H1 (cell line): ENCODE data around the gene COA3. TPM values are rescaled to one million over a fixed set of nuclear protein-coding genes. Genes with fewer than 3 reads are reported as not detected.

Source experiments
- CTCF ChIA-PET: fragments of 300-600 bp; sonication (Branson Sonifier 250); formaldehyde crosslinking; loops from one replicate; lab custom pipeline; 2021; ENCODE audit not compliant: partially characterized antibody; lab: Charles Lee
- POLR2A ChIA-PET: fragments of 300-600 bp; sonication (Branson Sonifier 250); formaldehyde crosslinking; loops from one replicate; lab custom pipeline; 2021; ENCODE audit warnings: inconsistent platforms; ENCODE audit not compliant: partially characterized antibody; lab: Charles Lee
- DNase-seq, 2 experiments: peaks; one replicate each; pipeline versions ENCODE4 v3.0.0 to v3.0.0-alpha.2; 2010 to 2022; ENCODE audit warnings: low spot score in 2 of 2, low read depth in 1 of 2, mixed read lengths in 1 of 2
- FAIRE-seq: peaks from 2 replicates; lab custom pipeline; 2011; peaks lifted over from hg19 to GRCh38; lab: Jason Lieb, UNC
- H2AFZ ChIP-seq: 2 replicates; pipeline ENCODE4 v1.8.1; 2012; ENCODE audit warnings: low read length, inconsistent platforms
- H2AK5ac ChIP-seq: 2 replicates; pipeline ENCODE4 v1.6.1; 2013; ENCODE audit warnings: low read depth, low read length
- H2BK120ac ChIP-seq: replicated peaks from 2 replicates; pipeline ENCODE3; 2013; ENCODE audit warnings: low read depth, low read length, inconsistent platforms
- H2BK12ac ChIP-seq: 2 replicates; pipeline ENCODE4 v1.6.1; 2013; ENCODE audit warnings: low read depth, low read length
- H2BK15ac ChIP-seq: 2 replicates; pipeline ENCODE4 v1.6.1; 2013; ENCODE audit warnings: low read length
- H2BK20ac ChIP-seq: 2 replicates; pipeline ENCODE4 v1.6.1; 2013; ENCODE audit warnings: low read length
- H2BK5ac ChIP-seq: 2 replicates; pipeline ENCODE4 v1.6.1; 2013; ENCODE audit warnings: low read depth, low read length
- H3K14ac ChIP-seq: 2 replicates; pipeline ENCODE4 v1.6.1; 2013; ENCODE audit warnings: inconsistent platforms; ENCODE audit not compliant: insufficient read length
- H3K18ac ChIP-seq: 2 replicates; pipeline ENCODE4 v1.6.1; 2013; ENCODE audit warnings: low read length; ENCODE audit errors: extremely low read depth
- H3K23ac ChIP-seq: 2 replicates; pipeline ENCODE4 v1.6.1; 2013; ENCODE audit warnings: inconsistent platforms; ENCODE audit not compliant: insufficient read length
- H3K23me2 ChIP-seq: 2 replicates; pipeline ENCODE4 v1.6.1; 2013; ENCODE audit warnings: low read depth, low read length
- H3K27ac ChIP-seq: 2 replicates; pipeline ENCODE4 v1.6.1; 2011; ENCODE audit warnings: low read depth, low read length, inconsistent platforms
- H3K27me3 ChIP-seq, 4 experiments: replicated peaks in 1 of 4; 1 replicate in 1 of 4; 2 replicates in 3 of 4; pipeline versions ENCODE4 v1.6.1 to v1.8.1; 2011 to 2013; ENCODE audit warnings: low read length in 3 of 4, mild to moderate bottlenecking in 3 of 4, inconsistent platforms in 2 of 4, mixed read lengths in 2 of 4, moderate library complexity in 1 of 4; ENCODE audit not compliant: control insufficient read depth in 3 of 4, insufficient read depth in 3 of 4; ENCODE audit errors: extremely low read depth in 1 of 4
- H3K36me3 ChIP-seq, 4 experiments: 2 replicates each; pipeline versions ENCODE4 v1.6.1 to v1.8.1; 2011 to 2013; ENCODE audit warnings: mild to moderate bottlenecking in 4 of 4, low read length in 3 of 4, moderate library complexity in 2 of 4, control low read depth in 1 of 4, inconsistent platforms in 1 of 4; ENCODE audit not compliant: insufficient read depth in 4 of 4, control insufficient read depth in 2 of 4
- H3K4ac ChIP-seq: replicated peaks from 2 replicates; pipeline ENCODE3; 2013; ENCODE audit warnings: low read length, low read depth, mixed read lengths, inconsistent platforms; ENCODE audit not compliant: insufficient read length
- H3K4me1 ChIP-seq, 4 experiments: replicated peaks in 1 of 4; 1 replicate in 1 of 4; 2 replicates in 3 of 4; pipeline versions ENCODE4 v1.6.1 to v1.8.1; 2011 to 2013; ENCODE audit warnings: low read length in 3 of 4, inconsistent platforms in 2 of 4, mixed read lengths in 1 of 4; ENCODE audit not compliant: insufficient read depth in 4 of 4, control insufficient read depth in 3 of 4
- H3K4me2 ChIP-seq, 2 experiments: 2 replicates each; pipeline versions ENCODE4 v1.6.1 to v1.8.1; 2011 to 2013; ENCODE audit warnings: low read depth in 2 of 2, low read length in 2 of 2, control low read depth in 1 of 2, inconsistent platforms in 1 of 2, mild to moderate bottlenecking in 1 of 2; ENCODE audit not compliant: insufficient read depth in 1 of 2
- H3K4me3 ChIP-seq, 4 experiments: fragments of 200-600, 300-600 bp in 1 of 4; sonication (generic), shearing (Covaris generic), sonication (Bioruptor Twin) in 1 of 4; 2 replicates each; pipeline versions ENCODE4 v1.5.1 to v1.8.1; 2011 to 2016; ENCODE audit warnings: low read length in 4 of 4, low read depth in 3 of 4, control low read depth in 2 of 4, inconsistent platforms in 2 of 4, mild to moderate bottlenecking in 2 of 4, mixed read lengths in 1 of 4, moderate library complexity in 1 of 4; ENCODE audit not compliant: insufficient read depth in 2 of 4; ENCODE audit errors: extremely low read depth in 1 of 4
- H3K56ac ChIP-seq: replicated peaks from 2 replicates; pipeline ENCODE3; 2013; ENCODE audit warnings: low read depth, mild to moderate bottlenecking, mixed read lengths, low read length, inconsistent platforms; ENCODE audit not compliant: insufficient read length
- H3K79me1 ChIP-seq: 2 replicates; pipeline ENCODE4 v1.6.1; 2013; ENCODE audit warnings: low read depth, low read length, control low read depth
- H3K79me2 ChIP-seq, 2 experiments: 2 replicates each; pipeline versions ENCODE4 v1.6.1 to v1.8.1; 2012 to 2013; ENCODE audit warnings: low read length in 2 of 2, mild to moderate bottlenecking in 2 of 2, inconsistent platforms in 1 of 2; ENCODE audit not compliant: insufficient read depth in 2 of 2, control insufficient read depth in 1 of 2
- H3K9ac ChIP-seq, 4 experiments: replicated peaks in 1 of 4; 1 replicate in 1 of 4; 2 replicates in 3 of 4; pipeline versions ENCODE4 v1.6.1 to v1.8.1; 2011 to 2013; ENCODE audit warnings: low read depth in 3 of 4, low read length in 3 of 4, control low read depth in 2 of 4, mild to moderate bottlenecking in 2 of 4, moderate library complexity in 2 of 4, inconsistent platforms in 1 of 4; ENCODE audit errors: extremely low read depth in 1 of 4
- H3K9me3 ChIP-seq, 2 experiments: 2 replicates each; pipeline versions ENCODE4 v1.6.1 to v1.8.1; 2012 to 2013; ENCODE audit warnings: mild to moderate bottlenecking in 2 of 2, moderate library complexity in 2 of 2, control low read depth in 1 of 2, inconsistent platforms in 1 of 2, low read depth in 1 of 2, low read length in 1 of 2, mixed read lengths in 1 of 2; ENCODE audit not compliant: insufficient read depth in 2 of 2
- H4K20me1 ChIP-seq, 2 experiments: replicated peaks in 1 of 2; 2 replicates each; pipeline versions ENCODE3 to v1.8.1; 2011 to 2013; ENCODE audit warnings: inconsistent platforms in 2 of 2, low read length in 2 of 2, mild to moderate bottlenecking in 1 of 2; ENCODE audit not compliant: insufficient read depth in 2 of 2, control insufficient read depth in 1 of 2
- H4K5ac ChIP-seq: 2 replicates; pipeline ENCODE4 v1.6.1; 2013; ENCODE audit warnings: low read length, low read depth, mixed read lengths, inconsistent platforms; ENCODE audit not compliant: insufficient read length
- H4K8ac ChIP-seq: 2 replicates; pipeline ENCODE4 v1.8.0; 2013; ENCODE audit warnings: mild to moderate bottlenecking, moderate library complexity, low read length, inconsistent platforms; ENCODE audit not compliant: insufficient read depth; ENCODE audit errors: extremely low read depth
- H4K91ac ChIP-seq: replicated peaks from 2 replicates; pipeline ENCODE3; 2013; ENCODE audit warnings: low read length, mixed read lengths, inconsistent platforms; ENCODE audit not compliant: insufficient read length
- BRCA1 ChIP-seq: IDR thresholded peaks from 2 replicates; pipeline ENCODE4 v1.6.1; 2012; ENCODE audit warnings: low read depth, low read length, improper control_type of control experiment
- FOSL1 ChIP-seq: IDR thresholded peaks from 2 replicates; pipeline ENCODE4 v1.6.1; 2011; ENCODE audit warnings: mild to moderate bottlenecking, low read depth, low read length, moderate library complexity; ENCODE audit not compliant: insufficient read depth
- MAFK ChIP-seq: IDR thresholded peaks from 2 replicates; pipeline ENCODE4 v1.6.1; 2012; ENCODE audit warnings: low read depth, mild to moderate bottlenecking, improper control_type of control experiment, low read length
- NANOG ChIP-seq: IDR thresholded peaks from 2 replicates; pipeline ENCODE4 v1.6.1; 2011; ENCODE audit warnings: low read length, low read depth, mild to moderate bottlenecking, inconsistent platforms; ENCODE audit not compliant: insufficient read depth, poor library complexity, severe bottlenecking
- POU5F1 ChIP-seq: IDR thresholded peaks from 2 replicates; pipeline ENCODE4 v1.6.1; 2011; ENCODE audit warnings: low read depth, mild to moderate bottlenecking, low read length, moderate library complexity
- RBBP5 ChIP-seq: IDR thresholded peaks from 2 replicates; pipeline ENCODE4 v1.7.1; 2012; ENCODE audit warnings: low read depth, mild to moderate bottlenecking, inconsistent platforms, low read length, moderate library complexity, borderline replicate concordance
- SIRT6 ChIP-seq: IDR thresholded peaks from one replicate; pipeline ENCODE4 v1.7.1; 2012; ENCODE audit warnings: low read length, inconsistent platforms
- SUZ12 ChIP-seq: fragments of 200-600 bp; sonication (generic); IDR thresholded peaks from 2 replicates; pipeline ENCODE4 v1.6.1; 2012; ENCODE audit warnings: mild to moderate bottlenecking, inconsistent platforms, low read length, moderate library complexity, mixed read lengths
- TBP ChIP-seq: IDR thresholded peaks from 2 replicates; pipeline ENCODE4 v1.6.1; 2011; ENCODE audit warnings: low read depth, low read length, improper control_type of control experiment
- ZNF274 ChIP-seq: IDR thresholded peaks from 2 replicates; pipeline ENCODE4 v1.7.0; 2012; ENCODE audit warnings: low read length, borderline replicate concordance; ENCODE audit errors: extremely low read depth
- WGBS, 2 experiments: shearing (Covaris generic) in 1 of 2; methylation state at CpG; one replicate each; pipeline versions ENCODE4 v1.1.6 to v1.1.7; 2013 to 2015; ENCODE audit warnings: low lambda C conversion rate in 2 of 2, mixed read lengths in 2 of 2, inconsistent platforms in 1 of 2, low coverage in 1 of 2, missing lambda C conversion rate in 1 of 2; ENCODE audit not compliant: insufficient replicate concordance in 2 of 2, insufficient coverage in 1 of 2, insufficient read length in 1 of 2; ENCODE audit errors: extremely low coverage in 1 of 2, missing lambda C conversion rate in 1 of 2; 5-methylcytosine and 5-hydroxymethylcytosine counted together
- polyA plus RNA-seq, 7 experiments: library from polyadenylated mRNA; depleted of rRNA in 3 of 7; stranded (reverse) in 5 of 7; unstranded in 2 of 7; fragments of >200 nt in 5 of 7; fragments of 200-250 nt in 2 of 7; gene quantifications; 1 replicate in 5 of 7; 2 replicates in 1 of 7; 4 replicates in 1 of 7; pipeline versions ENCODE4 v1.2.1 to v1.2.3, GENCODE V29; 2011 to 2013; ENCODE audit warnings: missing spikeins in 2 of 7, mixed read lengths in 2 of 7
- total RNA-seq: library from RNA; stranded (reverse); fragmentation: NEBNext Ultra II Directional; extraction: Animal tissue kit (Norgen Biotek cat#: 25700); gene quantifications from 2 replicates; pipeline ENCODE4 v1.2.1, GENCODE V29; 2021

The COA3 gene
- total and polyA plus RNA-seq, 2 of the 8 experiments (the other 6 are each of a cell fraction or from before 2014, with no cell fraction given) = 68.4 to 143 TPM

GRCh38 chr17:42817866-42818265, 19.4 kb upstream of the COA3 start:
- Histone ChIP-seq H2BK120ac (no peak overlapping the region), H3K18ac (no peak overlapping the region), H4K20me1 (no peaks in the 10 kb centered on the region), H3K4ac (no peak overlapping the region), H3K79me2 (peaks cover 0 to 2% of the 10 kb centered on the region in 2 experiments; a peak in 1 of 4 replicates), H2BK20ac (no peak overlapping the region), H3K56ac (no peak overlapping the region), H4K8ac (no peak overlapping the region; the same call in 1 of the 2 replicates), H3K36me3 (peaks cover 18 to 60% (median 47%) of the 10 kb centered on the region in 4 experiments), H3K23ac (no peak overlapping the region), H3K9ac (no peak overlapping the region), H2AFZ (no peak overlapping the region), H3K9me3 (no peaks in the 10 kb centered on the region), H3K4me3 (no peak overlapping the region), H3K27me3 (no peaks in the 10 kb centered on the region), H3K4me2 (no peak overlapping the region), H2AK5ac (no peak overlapping the region), H2BK5ac (no peak overlapping the region), H3K79me1 (peaks cover 1% of the 10 kb centered on the region; the same call in 1 of the 2 replicates), H3K4me1 (no peaks in the 10 kb centered on the region), H3K27ac (no peak overlapping the region), H2BK12ac (no peak overlapping the region), H2BK15ac (no peak overlapping the region), H4K91ac (no peak overlapping the region), H4K5ac (no peak overlapping the region), H3K14ac (no peak overlapping the region), H3K23me2 (no peaks in the 10 kb centered on the region)
- POLR2A ChIA-PET = interaction anchor here (0.6 to 1.3 kb wide), 3 partner anchors 20 to 28 kb away, joined by 3 to 4 read pairs (median 3); no protein-coding TSS in a partner anchor
- FAIRE-seq = no peak
- no peak for TF ChIP-seq MAFK
- TF ChIP-seq SIRT6 = no peak
- no peak for TF ChIP-seq SUZ12
- no peak for TF ChIP-seq RBBP5
- TF ChIP-seq TBP = no peak
- TF ChIP-seq FOSL1 = no peak
- no peak for TF ChIP-seq BRCA1
- TF ChIP-seq ZNF274 = no peak
- TF ChIP-seq NANOG = no peak
- no peak for TF ChIP-seq POU5F1
- no peak for DNase-seq
- WGBS, 2 experiments = 94% methylated on average over 1 of the region's 1 CpG; no CpG with 5 or more reads in 1 of the 2 experiments
- CTCF ChIA-PET = interaction anchor here (0.9 to 6.8 kb wide), 13 partner anchors 9 to 1061 kb away, joined by 3 to 45 read pairs (median 4); partner anchors contain the start of genes CNTD1, COA3 and PSME3
